Neutrophil (primary cell): ENCODE data around the gene NFKBIE.
A peak's percentile ranks its signal among the peaks of the same experiment; 100 is the strongest.

Source experiments
- H3K27ac ChIP-seq: fragments of 200-600 bp; sonication (generic); 2 replicates; pipeline ENCODE4 v1.5.1; 2016; ENCODE audit warnings: mild to moderate bottlenecking, moderate library complexity
- H3K27me3 ChIP-seq: fragments of 200-600 bp; sonication (generic); 2 replicates; pipeline ENCODE4 v1.6.0; 2016; ENCODE audit warnings: mild to moderate bottlenecking
- H3K36me3 ChIP-seq: fragments of 200-600 bp; sonication (generic); 2 replicates; pipeline ENCODE4 v1.5.1; 2017
- H3K4me1 ChIP-seq, 2 experiments: fragments of 200-600 bp in 1 of 2; sonication (generic) in 1 of 2; 1 replicate in 1 of 2; 2 replicates in 1 of 2; pipeline versions ENCODE4 v1.5.1 to v1.6.1; 2013 to 2016; ENCODE audit warnings: low read depth in 1 of 2, low read length in 1 of 2, mild to moderate bottlenecking in 1 of 2, moderate library complexity in 1 of 2; ENCODE audit not compliant: control insufficient read depth in 1 of 2, insufficient read depth in 1 of 2
- H3K4me3 ChIP-seq, 2 experiments: fragments of 200-600 bp in 1 of 2; sonication (generic) in 1 of 2; 1 replicate in 1 of 2; 2 replicates in 1 of 2; pipeline ENCODE4 v1.5.1; 2013 to 2016; ENCODE audit warnings: low read depth in 1 of 2, low read length in 1 of 2, mild to moderate bottlenecking in 1 of 2, moderate library complexity in 1 of 2
- H3K9me3 ChIP-seq: fragments of 200-600 bp; sonication (generic); 2 replicates; pipeline ENCODE4 v1.5.1; 2016
- CTCF ChIP-seq: fragments of 200-600 bp; sonication (generic); IDR thresholded peaks from 2 replicates; pipeline ENCODE4 v1.5.1; 2016; ENCODE audit warnings: antibody characterized with exemption

Gene NFKBIE

DNA sequence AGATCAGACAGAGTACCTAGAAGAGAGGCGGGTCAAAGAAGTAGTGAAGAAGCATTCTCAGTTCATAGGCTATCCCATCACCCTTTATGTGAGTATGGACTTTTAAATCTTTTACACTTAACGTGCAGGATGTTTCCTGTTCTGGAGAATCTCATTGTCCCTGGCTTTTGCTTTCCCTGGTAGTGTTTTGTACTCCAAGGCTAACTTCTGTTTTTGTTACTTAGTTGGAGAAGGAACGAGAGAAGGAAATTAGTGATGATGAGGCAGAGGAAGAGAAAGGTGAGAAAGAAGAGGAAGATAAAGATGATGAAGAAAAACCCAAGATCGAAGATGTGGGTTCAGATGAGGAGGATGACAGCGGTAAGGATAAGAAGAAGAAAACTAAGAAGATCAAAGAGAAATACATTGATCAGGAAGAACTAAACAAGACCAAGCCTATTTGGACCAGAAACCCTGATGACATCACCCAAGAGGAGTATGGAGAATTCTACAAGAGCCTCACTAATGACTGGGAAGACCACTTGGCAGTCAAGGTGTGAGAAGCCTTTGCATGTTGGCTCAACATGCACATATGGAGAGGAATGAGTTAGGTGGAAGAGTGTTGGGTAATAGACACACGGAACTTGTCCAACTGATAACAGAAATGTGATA, 15.2 kb downstream of the NFKBIE start:
- Histone ChIP-seq H3K27ac (no peak overlapping the region), H3K4me1 (peaks cover 15 to 16% of the 10 kb centered on the region in 2 experiments), H3K27me3 (no peaks in the 10 kb centered on the region), H3K4me3 (no peak overlapping the region), H3K36me3 (peaks cover 39% of the 10 kb centered on the region), H3K9me3 (no peaks in the 10 kb centered on the region)
- TF ChIP-seq CTCF = no peak

GRCh38 chr6:44249082-44249748, 16.1 kb downstream of the NFKBIE start:
- Histone ChIP-seq H3K27ac (no peak overlapping the region), H3K4me3 (no peak overlapping the region), H3K9me3 (no peaks in the 10 kb centered on the region), H3K4me1 (peaks cover 15 to 16% of the 10 kb centered on the region in 2 experiments), H3K27me3 (no peaks in the 10 kb centered on the region), H3K36me3 (peaks cover 31% of the 10 kb centered on the region)
- no peak for TF ChIP-seq CTCF

- H3K4me1 ChIP-seq = peaks cover 15 to 16% of the 10 kb centered on the region in 2 experiments
- no peaks in the 10 kb centered on the region for H3K27me3 ChIP-seq
- no peaks in the 10 kb centered on the region for H3K9me3 ChIP-seq
- no peak overlapping the region for H3K4me3 ChIP-seq
- H3K27ac ChIP-seq = peak overlapping the region; percentile 77
- TF ChIP-seq CTCF = no peak
- peaks cover 28% of the 10 kb centered on the region for H3K36me3 ChIP-seq
Measured at GRCh38 chr6:44248579-44248978, 16.8 kb downstream of the NFKBIE start.

GRCh38 chr6:44247338-44248302, 17.7 kb downstream of the NFKBIE start:
- Histone ChIP-seq H3K36me3 (peaks cover 19% of the 10 kb centered on the region), H3K4me1 (peaks cover 15 to 16% of the 10 kb centered on the region in 2 experiments), H3K4me3 (peak overlapping the region; percentile 84 to 88), H3K9me3 (no peaks in the 10 kb centered on the region), H3K27ac (peak overlapping the region; percentile 77), H3K27me3 (no peaks in the 10 kb centered on the region)
- no peak for TF ChIP-seq CTCF

DNA sequence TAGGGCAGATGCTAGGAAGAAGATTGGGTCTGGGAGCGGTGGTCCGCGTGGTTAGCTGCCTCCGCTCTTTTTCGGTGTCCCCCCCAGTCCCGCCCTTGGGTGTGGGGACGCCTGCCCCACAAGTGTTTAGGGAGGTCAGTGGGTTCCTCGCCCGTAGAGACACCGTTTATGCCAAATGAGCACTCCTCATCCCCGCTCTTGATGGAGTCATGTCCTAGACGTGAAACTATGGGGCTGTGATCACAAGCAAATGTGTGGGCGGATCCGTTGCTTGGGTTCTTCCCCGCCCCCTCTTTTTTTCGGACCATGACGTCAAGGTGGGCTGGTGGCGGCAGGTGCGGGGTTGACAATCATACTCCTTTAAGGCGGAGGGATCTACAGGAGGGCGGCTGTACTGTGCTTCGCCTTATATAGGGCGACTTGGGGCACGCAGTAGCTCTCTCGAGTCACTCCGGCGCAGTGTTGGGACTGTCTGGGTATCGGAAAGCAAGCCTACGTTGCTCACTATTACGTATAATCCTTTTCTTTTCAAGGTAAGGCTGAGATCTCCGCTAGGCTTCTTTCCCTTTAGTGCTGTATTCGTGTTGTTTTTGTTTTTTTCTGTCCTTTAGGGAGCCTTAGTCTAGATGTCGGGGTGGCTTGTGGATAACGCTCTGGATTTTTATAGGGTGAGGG, 18.6 kb downstream of the NFKBIE start, which contains the start of gene HSP90AB1:
Gene HSP90AB1, plus strand, starts transcription at position 439 of the 675 bp plus-strand sequence. CDS start 1,529 bp downstream, outside the sequence.
- Histone ChIP-seq H3K9me3 (no peaks in the 10 kb centered on the region), H3K27ac (peak within 1 kb of the TSS; percentile 77), H3K36me3 (peaks cover 14% of the 10 kb centered on the region), H3K27me3 (no peaks in the 10 kb centered on the region), H3K4me1 (peaks cover 15 to 16% of the 10 kb centered on the region in 2 experiments), H3K4me3 (peak within 1 kb of the TSS; percentile 84 to 88)
- no peak for TF ChIP-seq CTCF
